Measurements from ENCODE around the gene KCNN2.

KCNN2 gene

GRCh38 chr5:114360816-114361723 lies 800 bp upstream of the KCNN2 start:
- Histone ChIP-seq H3K27ac (replicated peaks) (peak overlapping the region; percentile 80), H3K27me3 (ENCODE audit: insufficient read depth, poor library complexity, severe bottlenecking) (no peaks in the 10 kb centered on the region), H3K4me3 (replicated peaks; ENCODE audit: insufficient read depth, low read length) (peak overlapping the region; percentile 85)
- DNase-seq (ENCODE audit: low read depth in 1 of 2, low spot score in 1 of 2): peak in 1 of 2 experiments; percentile 58
- TF ChIP-seq SPI1 (IDR thresholded peaks at IDR 0.05; ENCODE audit: borderline replicate concordance, low read depth) (no peak), GABPA (IDR thresholded peaks at IDR 0.05; ENCODE audit: low read depth) (no peak), POLR2AphosphoS5 (IDR thresholded peaks at IDR 0.05; ENCODE audit: low read depth) (no peak), REST (IDR thresholded peaks at IDR 0.05; ENCODE audit: insufficient replicate concordance, low read depth) (no peak), CTCF (IDR thresholded peaks at IDR 0.05; ENCODE audit: insufficient read depth, low read length) (no peak)

- peak overlapping the region; percentile 80 for H3K27ac ChIP-seq (replicated peaks)
These were observed 517 bp downstream of the KCNN2 start for GRCh38 chr5:114362197-114362976.

GRCh38 chr5:114362977-114363761 lies 1.3 kb downstream of the KCNN2 start:
- TF ChIP-seq POLR2AphosphoS5 (IDR thresholded peaks at IDR 0.05; ENCODE audit: low read depth) (no peak; the same call in 1 of the 2 replicates), SPI1 (IDR thresholded peaks at IDR 0.05; ENCODE audit: borderline replicate concordance, low read depth) (no peak), GABPA (IDR thresholded peaks at IDR 0.05; ENCODE audit: low read depth) (no peak), CTCF (IDR thresholded peaks at IDR 0.05; ENCODE audit: insufficient read depth, low read length) (no peak), REST (IDR thresholded peaks at IDR 0.05; ENCODE audit: insufficient replicate concordance, low read depth) (no peak)
- peak overlapping the region; percentile 85 for H3K4me3 ChIP-seq (replicated peaks; ENCODE audit: insufficient read depth, low read length)
- no peaks in the 10 kb centered on the region for H3K27me3 ChIP-seq (ENCODE audit: insufficient read depth, poor library complexity, severe bottlenecking)
- peak overlapping the region; percentile 80 for H3K27ac ChIP-seq (replicated peaks)
- DNase-seq (ENCODE audit: low read depth in 1 of 2, low spot score in 1 of 2): peak in 1 of 2 experiments; percentile 13

More at GRCh38 chr5:114362197-114362976, 517 bp downstream of the KCNN2 start:
- no peak for TF ChIP-seq GABPA (IDR thresholded peaks at IDR 0.05; ENCODE audit: low read depth)
- TF ChIP-seq POLR2AphosphoS5 (IDR thresholded peaks at IDR 0.05; ENCODE audit: low read depth): peak; percentile 36
- no peaks in the 10 kb centered on the region for H3K27me3 ChIP-seq (ENCODE audit: insufficient read depth, poor library complexity, severe bottlenecking)
- H3K4me3 ChIP-seq (replicated peaks; ENCODE audit: insufficient read depth, low read length): peak overlapping the region; percentile 85
- no peak for DNase-seq (ENCODE audit: low read depth in 1 of 2, low spot score in 1 of 2)
